Esophagus squamous epithelium (tissue), 5 donors: ENCODE measurements around the gene GRK7. TPM values are rescaled to one million over a fixed set of nuclear protein-coding genes. Genes with fewer than 3 reads are reported as not detected.

Experiments
- DNase-seq: peaks from one replicate; lab custom pipeline; 2025; lab: John Stamatoyannopoulos, UW
- H3K27ac ChIP-seq, 4 donors: fragments of 200-600 bp; sonication (generic); one replicate each; pipeline ENCODE4 v1.5.1; 2016 to 2019; ENCODE audit warnings: mild to moderate bottlenecking in 1 of 4
- H3K27me3 ChIP-seq, 4 donors: fragments of 200-600 bp; sonication (generic); 1 replicate in 3 of 4; 2 replicates in 1 of 4; pipeline versions ENCODE4 v1.5.1 to v1.6.0; 2017 to 2021; ENCODE audit warnings: antibody characterized with exemption in 1 of 4
- H3K36me3 ChIP-seq, 3 donors: fragments of 200-600 bp; sonication (generic); one replicate each; pipeline ENCODE4 v1.5.1; 2016 to 2019
- H3K4me1 ChIP-seq, 3 donors: fragments of 200-600 bp; sonication (generic); one replicate each; pipeline ENCODE4 v1.5.1; 2017 to 2019
- H3K4me3 ChIP-seq, 4 donors: fragments of 200-600 bp; sonication (generic); 1 replicate in 3 of 4; 2 replicates in 1 of 4; pipeline ENCODE4 v1.5.1; 2016 to 2019; ENCODE audit warnings: mild to moderate bottlenecking in 2 of 4, moderate library complexity in 1 of 4
- H3K9me3 ChIP-seq, 3 donors: fragments of 200-600 bp; sonication (generic); one replicate each; pipeline ENCODE4 v1.5.1; 2016 to 2019
- CTCF ChIP-seq, 6 experiments: fragments of 450-650 bp in 4 of 6; fragments of 200-600 bp in 2 of 6; sonication (generic) in 2 of 6; IDR thresholded peaks; one replicate each; pipeline ENCODE4 v1.5.1; 2016 to 2019; ENCODE audit warnings: antibody characterized with exemption in 6 of 6, mild to moderate bottlenecking in 4 of 6, moderate library complexity in 4 of 6
- POLR2A ChIP-seq, 4 donors: fragments of 450-650 bp; IDR thresholded peaks; one replicate each; pipeline ENCODE4 v1.6.1; 2017; ENCODE audit warnings: antibody characterized with exemption in 4 of 4, mild to moderate bottlenecking in 4 of 4, moderate library complexity in 3 of 4
- WGBS, 2 donors: methylation state at CpG; one replicate each; pipeline ENCODE4 v1.1.5; 2018; 5-methylcytosine and 5-hydroxymethylcytosine counted together
- intact Hi-C: fragments of 100-400 bp; cut with DNase I; formaldehyde crosslinking; loops from one replicate; pipeline ENCODE4 v1.15.0; 2022
- total RNA-seq, 4 donors: library from RNA; depleted of rRNA; stranded (reverse); fragments of >200 nt; gene quantifications; one replicate each; pipeline ENCODE4 v1.1.0, GENCODE V29; 2016
- donor health status: DM: yes; HTN: yes; CAD: no.

The GRK7 gene
- total RNA-seq, 4 donors from 2014 or later, result 0.08 TPM; not detected in 3

- intact Hi-C loops, result loop anchor here (2.0 kb wide), 1 partner anchor 139 kb away; the partner anchor contains the start of gene ATP1B3
- Histone ChIP-seq H3K27ac (peak within 1 kb of the TSS; percentile 94 to 99 (median 96)), H3K27me3 (no peaks in the 10 kb centered on the region), H3K36me3 (peaks cover 0 to 10% (median 0%) of the 10 kb centered on the region in 3 donors), H3K9me3 (no peaks in the 10 kb centered on the region), H3K4me1 (peaks cover 0 to 46% (median 21%) of the 10 kb centered on the region in 3 donors), H3K4me3 (peak within 1 kb of the TSS; percentile 85 to 93 (median 92))
- DNase-seq, result peak; percentile 75
- 0% methylated on average over 9 to 21 of the region's 81 CpGs for WGBS, 2 donors
- TF ChIP-seq CTCF (IDR thresholded peaks at IDR 0.05) (peak; percentile 90 to 99 (median 98)), POLR2A (IDR thresholded peaks at IDR 0.05) (peak in 2 of 4 donors; percentile 41 to 75)
These were observed 25.0 kb upstream of the GRK7 start, which contains the start of gene RNF7 for GRCh38 chr3:141738022-141738890. RNF7 (plus strand) TSS chr3:141738298; CDS start chr3:141738342, 44 bp downstream.

DNA sequence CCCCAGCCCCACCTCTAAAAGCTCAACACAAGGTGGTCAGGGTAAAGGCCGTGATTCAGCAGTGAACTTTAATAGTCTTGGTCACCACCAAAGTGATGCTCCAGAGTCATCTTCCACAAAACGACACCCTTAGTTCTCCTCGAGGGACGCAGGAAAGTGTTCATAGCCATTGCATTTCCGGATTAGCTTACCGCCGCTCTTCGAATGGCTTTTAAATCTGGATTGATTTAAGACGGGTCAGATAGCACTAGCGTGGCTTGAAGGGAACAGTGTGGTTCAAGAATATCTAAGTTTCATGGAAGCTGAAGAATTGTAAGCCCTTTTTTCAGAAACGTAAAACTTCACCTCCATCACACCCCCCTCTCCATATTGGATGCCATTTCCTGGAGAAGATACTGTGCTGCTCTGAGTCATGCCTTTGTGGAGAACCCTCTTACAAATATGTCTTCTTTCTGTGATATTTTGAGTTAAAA lies 24.3 kb upstream of the GRK7 start:
- H3K27ac ChIP-seq, result peak overlapping the region; percentile 94 to 99 (median 96)
- H3K27me3 ChIP-seq, result no peaks in the 10 kb centered on the region
- peak overlapping the region; percentile 85 to 93 (median 92) for H3K4me3 ChIP-seq
- WGBS, 2 donors, result 0% methylated on average over 8 to 11 of the region's 11 CpGs
- intact Hi-C loops, result loop anchor here (2.0 kb wide), 1 partner anchor 138 kb away; the partner anchor contains the start of gene ATP1B3
- peaks cover 0 to 12% (median 0%) of the 10 kb centered on the region in 3 donors for H3K36me3 ChIP-seq
- DNase-seq, result no peak
- peaks cover 0 to 52% (median 23%) of the 10 kb centered on the region in 3 donors for H3K4me1 ChIP-seq
- H3K9me3 ChIP-seq, result no peaks in the 10 kb centered on the region
- TF ChIP-seq POLR2A (IDR thresholded peaks at IDR 0.05) (no peak), CTCF (IDR thresholded peaks at IDR 0.05) (no peak)

DNA sequence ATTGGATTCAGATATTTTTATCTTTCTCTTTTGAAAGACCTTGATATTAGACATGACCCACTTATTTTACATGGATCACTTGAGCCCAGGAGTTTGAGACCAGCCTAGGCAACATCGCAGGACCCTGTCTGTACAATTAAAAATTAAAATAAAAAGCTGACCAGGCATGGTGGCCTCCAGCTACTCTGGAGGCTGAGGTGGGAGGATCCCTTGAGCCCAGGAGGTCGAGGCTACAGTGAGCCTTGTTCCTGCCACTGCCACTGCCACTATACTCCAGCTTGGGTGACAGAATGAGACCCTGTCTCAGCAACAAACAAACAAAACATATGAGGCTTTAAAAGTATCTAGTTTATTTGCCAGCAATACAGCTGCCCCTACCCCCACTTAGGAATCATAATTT lies 23.5 kb upstream of the GRK7 start:
- no peak for TF ChIP-seq POLR2A (IDR thresholded peaks at IDR 0.05)
- 42% methylated on average over 2 of the region's 2 CpGs; no CpG with 5 or more reads in 1 of the 2 donors for whole genome bisulfite sequencing, 2 donors
- peak overlapping the region; percentile 85 to 93 (median 92) for H3K4me3 ChIP-seq
- peaks cover 0 to 18% (median 0%) of the 10 kb centered on the region in 3 donors for H3K36me3 ChIP-seq
- H3K4me1 ChIP-seq, result peaks cover 0 to 57% (median 27%) of the 10 kb centered on the region in 3 donors
- intact Hi-C loops, result loop anchor here (2.0 kb wide), 1 partner anchor 137 kb away; the partner anchor contains the start of gene ATP1B3
- H3K27ac ChIP-seq, result peak overlapping the region; percentile 94 to 99 (median 96)
- H3K9me3 ChIP-seq, result no peaks in the 10 kb centered on the region
- DNase-seq, result no peak
- H3K27me3 ChIP-seq, result no peaks in the 10 kb centered on the region

DNA sequence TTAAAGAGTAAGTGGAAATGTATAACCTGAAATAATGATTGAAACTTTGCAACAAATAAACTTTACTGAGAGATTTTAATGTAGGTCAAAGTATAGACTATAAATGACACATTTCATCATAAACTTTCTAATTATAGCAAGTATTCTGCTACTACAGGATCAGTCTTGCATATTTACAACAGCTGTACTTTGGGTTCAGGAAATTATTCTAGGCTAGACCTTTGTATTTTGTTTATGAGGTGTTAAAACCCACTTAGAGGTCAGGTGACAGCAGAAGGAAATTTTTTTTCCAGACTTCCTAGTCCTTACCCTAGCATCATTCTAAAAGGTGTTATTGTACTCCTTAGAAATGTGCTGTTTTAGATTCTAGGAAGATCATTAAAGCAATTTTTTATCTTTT lies 22.9 kb upstream of the GRK7 start:
- Histone ChIP-seq H3K27me3 (no peaks in the 10 kb centered on the region), H3K4me1 (peaks cover 0 to 57% (median 27%) of the 10 kb centered on the region in 3 donors), H3K9me3 (no peaks in the 10 kb centered on the region), H3K36me3 (peaks cover 0 to 25% (median 0%) of the 10 kb centered on the region in 3 donors), H3K27ac (peak overlapping the region in 2 of 4 donors; percentile 97 to 99), H3K4me3 (peak overlapping the region in 2 of 4 donors; percentile 85 to 93)
- DNase-seq, result no peak
- intact Hi-C loops, result no loop called here
- no peak for TF ChIP-seq CTCF (IDR thresholded peaks at IDR 0.05)
- TF ChIP-seq POLR2A (IDR thresholded peaks at IDR 0.05), result no peak

GRCh38 chr3:141743305-141743704 lies 19.9 kb upstream of the GRK7 start:
- H3K36me3 ChIP-seq, result peaks cover 0 to 54% (median 6%) of the 10 kb centered on the region in 3 donors
- WGBS, 2 donors, result 26 to 53% methylated on average over 1 of the region's 1 CpG
- intact Hi-C loops, result no loop called here

More at GRCh38 chr3:141743305-141743704, 19.9 kb upstream of the GRK7 start:
- DNase-seq, result no peak
- Histone ChIP-seq H3K4me3 (no peak overlapping the region), H3K27me3 (no peaks in the 10 kb centered on the region), H3K27ac (no peak overlapping the region), H3K4me1 (peaks cover 0 to 50% (median 27%) of the 10 kb centered on the region in 3 donors), H3K9me3 (no peaks in the 10 kb centered on the region)
- TF ChIP-seq CTCF (IDR thresholded peaks at IDR 0.05), result no peak
- TF ChIP-seq POLR2A (IDR thresholded peaks at IDR 0.05), result no peak
